HG03159 (cell line): ENCODE measurements around the gene CAPN13.
"Not testable (repeated sequence)": the region's sequence is repeated elsewhere in the genome, so short reads cannot be mapped to it uniquely, and the experiment has no call there.

Experiments used
- ATAC-seq: cut with Tn5 transposase; IDR thresholded peaks from one replicate; pipeline ENCODE4 v1.9.1; 2021; ENCODE audit warnings: mild to moderate bottlenecking, moderate library complexity; ENCODE audit not compliant: unreplicated experiment

CAPN13 gene

DNA sequence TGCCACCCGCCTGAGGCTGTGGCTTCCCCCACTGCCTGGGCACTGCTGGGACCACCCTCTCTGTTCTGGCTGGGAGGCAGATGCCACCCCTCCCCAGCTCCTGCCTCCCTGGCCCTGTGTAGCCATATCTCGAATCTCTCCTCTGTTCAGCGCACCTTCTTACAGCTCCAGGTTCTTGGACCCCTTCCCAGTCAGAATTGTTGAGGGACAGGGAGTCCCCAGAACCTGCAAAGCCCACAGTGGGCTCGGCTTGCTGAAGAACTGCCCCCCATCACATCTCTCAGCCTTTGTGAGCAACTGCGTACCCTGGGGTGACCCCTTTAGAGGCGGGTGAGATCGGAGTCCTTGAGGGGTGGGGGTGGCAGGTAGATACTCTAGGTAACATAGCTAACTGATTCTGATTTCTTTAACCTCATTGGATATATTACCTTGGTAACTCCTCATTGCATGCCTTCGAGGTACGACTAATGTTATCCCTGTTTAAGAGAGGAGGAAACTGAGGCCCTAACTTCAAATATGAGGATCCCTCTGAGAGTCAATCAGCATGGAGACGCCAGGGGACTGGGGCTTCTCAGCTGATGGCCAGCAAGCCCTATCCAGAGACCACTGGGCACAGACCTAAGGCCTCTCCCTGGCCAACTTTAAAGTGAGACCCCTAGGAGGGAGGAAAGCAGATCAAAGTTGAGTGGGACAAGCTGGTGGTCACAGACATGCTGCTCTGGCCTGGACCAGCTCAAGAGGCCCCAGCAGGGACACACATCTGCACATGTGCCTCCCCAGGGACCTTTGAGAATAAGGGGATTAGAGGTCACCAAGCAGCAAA lies 101.3 kb downstream of the CAPN13 start:
- no peak for ATAC-seq

DNA sequence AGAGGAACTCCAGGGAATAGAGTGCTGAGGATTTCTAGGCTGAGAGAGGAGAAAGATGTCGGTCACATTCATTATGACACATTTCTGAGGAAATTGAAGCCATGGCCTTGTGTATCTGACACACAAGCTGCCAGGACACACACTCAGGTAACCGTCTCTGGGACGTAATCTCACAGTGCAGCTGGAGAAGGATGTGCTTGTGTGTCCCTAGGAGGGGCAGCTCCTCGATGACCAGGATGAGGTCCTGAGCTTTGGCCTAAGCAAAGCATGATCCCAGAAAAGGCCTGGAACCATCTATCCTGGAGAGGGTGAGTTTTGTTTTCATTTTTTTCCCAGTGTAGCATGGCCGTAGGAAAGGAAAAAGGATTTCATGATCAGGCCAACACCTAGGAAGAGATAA lies 102.2 kb downstream of the CAPN13 start:
- ATAC-seq = no peak

DNA sequence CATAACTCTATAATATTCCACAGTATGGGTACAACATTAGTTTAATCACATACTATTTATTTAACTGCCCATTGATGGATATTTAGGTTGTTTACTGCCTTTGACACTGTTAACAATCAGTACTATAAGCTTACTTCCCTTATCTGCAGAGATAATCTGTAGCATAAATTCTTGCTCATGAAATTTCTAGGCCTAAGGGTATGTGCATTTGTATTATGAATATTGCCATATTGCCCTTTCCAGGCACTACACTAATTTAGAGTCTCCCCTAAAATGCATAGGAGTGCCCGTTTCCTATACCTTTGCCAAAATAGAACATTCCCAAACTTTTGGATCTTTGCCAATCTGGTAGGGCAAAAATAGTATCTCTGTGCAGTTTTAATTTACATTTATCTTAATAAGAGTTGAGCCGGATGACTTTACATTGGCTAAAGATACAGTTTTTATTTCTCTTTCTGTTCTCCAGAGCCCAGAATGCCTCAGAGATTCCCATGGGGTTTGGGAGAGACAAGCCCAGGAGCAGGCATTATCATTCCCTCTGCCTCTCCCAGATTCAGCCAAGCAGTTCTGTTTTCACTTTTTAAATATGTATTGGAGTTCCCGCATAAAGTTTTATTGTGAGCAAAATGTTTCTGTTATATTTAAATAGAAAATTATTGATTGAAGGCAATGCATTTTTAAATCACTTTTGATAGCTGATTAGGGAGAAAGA lies 102.8 kb downstream of the CAPN13 start:
- ATAC-seq = no peak

DNA sequence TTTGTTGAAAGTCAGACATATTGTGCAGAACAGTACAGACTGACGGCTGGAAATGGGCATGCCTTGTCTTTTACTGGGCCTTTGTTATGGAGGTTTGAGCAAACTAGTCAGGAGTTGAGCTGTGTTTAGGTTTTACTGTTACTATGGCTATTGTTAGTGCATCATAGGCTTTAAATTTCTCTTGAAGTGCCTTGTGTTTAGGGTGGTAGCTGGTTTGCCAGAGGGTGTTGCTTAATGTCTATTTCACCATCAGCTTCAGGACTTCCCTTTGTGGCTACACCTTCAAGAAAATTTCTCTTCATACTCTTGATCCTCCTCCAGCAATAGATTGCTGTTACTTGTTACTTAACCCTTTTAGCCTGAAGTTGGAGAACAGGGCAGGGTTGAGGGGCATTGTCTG lies 104.6 kb downstream of the CAPN13 start:
- ATAC-seq = no peak

DNA sequence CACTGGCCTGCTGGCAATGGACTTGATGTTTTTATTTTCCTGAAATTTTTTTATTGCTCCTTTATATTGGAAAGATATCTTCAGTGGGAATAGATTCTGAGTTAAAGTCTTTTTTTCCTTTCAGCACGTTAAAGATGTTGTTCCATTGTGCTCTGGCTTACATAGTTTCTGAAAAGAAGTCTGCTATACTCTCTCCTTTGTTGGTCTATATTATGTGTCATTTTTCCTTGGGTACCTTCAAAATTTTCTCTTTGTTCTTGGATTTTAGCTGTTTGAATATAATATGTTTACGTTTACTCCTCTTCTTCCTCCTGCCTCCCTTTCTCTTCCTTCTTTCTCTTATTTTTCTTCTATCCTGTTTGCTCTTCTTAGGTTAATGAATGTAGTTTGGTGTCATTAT lies 105.5 kb downstream of the CAPN13 start:
- no peak for ATAC-seq

- not testable (repeated sequence) for ATAC-seq
Observed at GRCh38 chr2:30697242-30698103, 109.8 kb downstream of the CAPN13 start.

GRCh38 chr2:30695749-30696148 lies 111.5 kb downstream of the CAPN13 start:
- ATAC-seq = no peak

DNA sequence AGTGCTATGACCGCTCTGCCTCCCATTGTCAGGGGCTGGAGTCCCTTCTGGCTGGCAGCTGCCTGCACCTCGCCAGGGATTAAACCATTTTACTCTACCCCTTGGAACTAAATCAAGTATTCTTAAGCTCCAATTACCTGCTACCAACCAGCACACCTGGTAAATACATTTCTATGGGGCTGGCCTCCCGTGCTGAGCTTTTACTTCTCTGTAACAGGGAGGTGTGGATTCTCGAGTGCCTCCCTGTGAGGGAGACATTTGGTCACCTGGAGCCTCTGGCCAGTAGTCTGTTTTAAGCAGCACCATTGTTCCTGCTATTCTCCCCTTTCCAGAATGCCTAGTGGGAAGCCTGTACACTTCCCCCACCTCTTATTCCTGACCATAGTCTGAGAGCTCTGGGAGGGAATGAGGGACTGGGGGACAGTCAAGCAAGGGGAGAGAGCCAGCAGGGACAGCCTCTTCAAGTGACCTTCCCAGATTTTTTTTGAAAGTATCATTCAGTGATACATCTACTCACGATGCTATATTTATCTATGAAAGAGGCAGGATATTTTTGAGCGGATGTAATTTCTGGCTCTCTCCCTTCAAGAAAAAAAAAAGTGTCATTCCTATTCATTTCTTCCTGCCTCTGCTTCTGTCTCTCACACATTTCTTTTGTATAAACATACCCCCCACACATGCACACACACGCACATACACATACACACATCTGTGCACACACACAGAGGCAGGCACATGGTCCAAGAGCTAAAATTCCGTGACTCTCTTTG lies 112.8 kb downstream of the CAPN13 start:
- ATAC-seq = no peak

DNA sequence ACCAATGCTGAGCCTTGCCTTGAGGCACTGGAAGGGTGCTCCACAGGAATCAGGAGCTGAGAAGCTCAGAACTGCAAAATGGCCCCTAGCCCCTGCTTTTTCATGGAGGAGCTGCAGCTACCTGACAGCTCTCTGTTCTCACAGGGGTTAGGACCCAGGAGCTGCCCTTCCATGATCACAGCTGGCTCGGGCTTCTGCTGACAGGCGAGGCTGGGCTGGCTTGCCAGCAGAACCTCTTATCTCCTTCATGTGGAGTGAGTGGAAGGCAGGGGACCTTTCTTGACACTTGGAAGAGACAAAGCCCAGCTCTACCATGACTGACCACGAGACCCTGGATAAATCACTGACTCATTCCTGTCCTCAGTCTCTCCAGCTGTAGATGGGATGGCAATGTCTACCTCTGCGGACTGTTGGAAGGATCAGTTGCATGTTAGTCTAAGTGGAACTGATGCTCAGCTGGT lies 113.4 kb downstream of the CAPN13 start:
- no peak for ATAC-seq

GRCh38 chr2:30692829-30693275 lies 114.4 kb downstream of the CAPN13 start:
- ATAC-seq = no peak

DNA sequence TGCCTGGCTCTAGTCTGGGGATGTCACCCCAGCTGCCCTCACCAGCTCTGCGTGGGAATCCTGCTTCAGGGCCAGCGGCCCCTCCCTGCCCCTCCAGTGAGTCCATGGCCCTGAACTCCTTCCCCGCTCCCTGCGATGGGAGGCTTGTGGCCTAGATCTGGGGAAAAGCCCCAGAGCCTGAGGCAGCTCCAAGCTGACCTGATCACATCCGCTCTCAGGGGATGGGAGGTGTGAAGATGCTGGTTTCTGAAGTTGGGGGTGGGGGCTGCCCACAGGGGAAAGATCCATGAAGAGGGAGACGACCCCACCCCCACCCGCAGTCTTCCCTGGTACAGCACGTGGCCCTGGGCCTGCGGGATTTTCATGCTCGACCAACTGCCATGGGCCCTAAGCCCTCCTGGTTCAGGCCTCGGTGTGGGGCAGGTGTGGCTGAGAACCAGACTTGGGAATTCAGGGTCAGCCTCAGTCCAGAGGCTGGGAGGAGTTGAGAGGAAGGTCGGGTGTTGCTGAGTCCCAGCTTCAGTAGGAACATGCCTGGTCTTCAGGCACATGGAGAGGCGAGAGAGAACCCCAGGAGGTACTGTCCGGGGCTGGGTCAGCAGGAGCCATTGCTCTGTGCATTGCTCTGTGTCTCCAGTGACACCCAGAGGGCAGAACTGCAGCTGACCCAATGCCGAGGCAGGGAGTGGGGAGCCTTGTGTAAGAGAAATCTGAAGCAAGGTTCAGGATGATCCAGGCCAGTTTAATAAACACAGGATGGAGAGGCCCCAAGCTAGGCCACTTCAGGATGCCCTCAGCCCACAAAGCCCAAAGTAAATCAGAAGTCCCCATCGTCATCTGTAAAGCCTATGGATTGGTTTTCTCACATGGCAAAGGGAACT lies 115.1 kb downstream of the CAPN13 start:
- ATAC-seq = no peak

- ATAC-seq = no peak
Observed at GRCh38 chr2:30691091-30691947, 115.9 kb downstream of the CAPN13 start.

- ATAC-seq = no peak
Observed at GRCh38 chr2:30690126-30690561, 117.1 kb downstream of the CAPN13 start.

DNA sequence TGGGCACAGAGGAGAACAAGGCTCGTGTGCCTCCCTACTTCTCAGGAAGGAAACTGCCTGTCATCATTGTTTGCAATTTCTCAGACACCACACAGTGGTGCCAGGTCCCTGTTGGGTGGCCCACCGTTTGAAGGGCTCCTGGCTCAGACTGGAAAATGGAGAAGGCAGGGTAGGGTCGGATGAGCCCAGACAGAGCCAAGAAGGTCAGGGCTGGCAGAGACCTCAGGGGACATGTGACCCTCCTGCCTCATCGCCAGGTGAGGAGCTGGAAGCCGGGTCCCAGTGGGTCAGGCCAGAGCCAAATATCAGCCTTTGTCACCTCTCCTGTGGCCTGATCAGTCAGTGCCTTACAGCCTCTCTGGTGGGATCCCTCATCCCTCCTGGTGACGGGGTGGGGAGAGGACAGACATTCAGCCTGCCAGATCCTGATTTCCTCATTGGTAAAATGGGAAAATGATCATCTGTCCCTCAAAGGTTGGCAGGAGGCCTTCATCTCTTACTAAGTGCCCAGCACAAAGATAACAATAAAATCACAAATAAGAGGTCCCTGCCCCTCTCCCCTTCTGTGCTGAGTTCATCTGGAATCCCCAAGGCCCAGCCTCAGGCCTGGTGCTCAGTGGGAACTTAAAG lies 117.6 kb downstream of the CAPN13 start:
- ATAC-seq = no peak

DNA sequence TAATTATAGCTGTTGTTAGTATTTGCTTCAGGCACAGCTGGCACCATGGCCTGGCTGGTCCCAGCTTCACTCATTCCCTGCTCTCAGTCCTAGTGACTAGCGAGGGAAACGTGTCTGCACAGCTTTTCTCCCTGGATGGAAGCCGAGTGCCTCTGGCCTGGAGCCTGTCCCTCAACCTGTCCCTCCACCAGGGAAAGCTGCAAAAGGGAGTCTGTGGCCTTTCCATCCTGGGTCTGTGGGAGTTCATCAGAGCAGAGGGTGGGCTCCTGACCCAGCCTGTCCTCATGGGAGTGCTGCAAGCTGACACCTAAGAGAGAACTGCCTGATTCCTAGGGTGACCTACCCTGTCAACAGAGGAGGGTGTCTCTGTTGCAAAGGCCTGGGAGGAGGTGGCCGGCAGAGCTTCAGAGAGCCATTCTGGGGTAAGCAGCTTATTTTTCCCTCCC lies 118.3 kb downstream of the CAPN13 start:
- ATAC-seq = no peak

DNA sequence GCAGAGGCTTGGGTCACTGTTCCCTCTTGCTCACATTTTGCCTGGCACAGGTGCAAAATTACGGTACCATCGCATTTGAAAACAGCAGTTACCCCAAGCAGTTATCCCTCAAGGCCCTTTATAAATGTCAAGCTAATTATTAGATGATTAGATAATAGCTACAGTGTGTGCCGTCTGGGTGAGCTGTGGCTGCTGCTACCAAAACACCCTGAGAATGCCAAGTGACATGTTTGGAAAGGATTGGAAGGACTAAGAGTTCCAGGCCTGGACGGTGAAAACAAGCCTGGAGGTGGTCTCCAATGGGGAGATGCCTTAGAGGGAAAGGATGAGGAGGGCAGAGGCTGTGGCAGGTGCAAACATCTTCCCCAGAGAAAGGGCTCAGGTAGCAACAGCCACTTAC lies 120.6 kb downstream of the CAPN13 start:
- ATAC-seq = no peak

GRCh38 chr2:30686000-30686399 lies 121.2 kb downstream of the CAPN13 start:
- no peak for ATAC-seq

DNA sequence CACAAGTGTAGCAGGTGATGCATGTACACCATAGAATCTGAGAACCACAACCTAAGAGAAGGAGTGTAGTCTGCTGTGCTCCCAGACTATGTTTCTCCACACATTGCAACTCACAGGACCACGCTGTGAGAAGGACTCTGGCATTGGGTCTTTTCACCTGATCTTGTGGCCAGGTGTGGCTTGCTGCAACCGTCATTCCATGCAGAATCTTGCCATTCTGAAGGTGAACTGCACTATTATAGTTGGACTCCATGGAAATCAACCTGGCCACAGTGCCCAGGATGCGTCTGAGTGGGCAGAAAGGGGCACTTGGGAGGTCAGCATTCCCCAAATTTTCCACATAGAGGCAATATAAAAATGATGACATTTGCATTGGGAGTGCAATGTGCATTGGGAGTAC lies 122.2 kb downstream of the CAPN13 start:
- no peak for ATAC-seq
